Effector CD4-positive, alpha-beta T cell (primary cell): ENCODE results near the gene FASTKD2.
"Not testable (repeated sequence)": the region's sequence is repeated elsewhere in the genome, so short reads cannot be mapped to it uniquely, and the experiment has no call there.

ENCODE experiments used
- DNase-seq: peaks from one replicate; pipeline ENCODE4 v3.0.0-alpha.2; 2020

The FASTKD2 gene

GRCh38 chr2:206792645-206793044 is 27.2 kb downstream of the FASTKD2 start:
- no peak for DNase-seq

- no peak for DNase-seq
Measured at GRCh38 chr2:206797376-206797775, 32.0 kb downstream of the FASTKD2 start.

- DNase-seq: no peak
Measured at GRCh38 chr2:206798000-206798399, 32.6 kb downstream of the FASTKD2 start.

- DNase-seq: no peak
Measured at GRCh38 chr2:206799083-206799482, 33.7 kb downstream of the FASTKD2 start.

- DNase-seq: peak; percentile 9
Measured at GRCh38 chr2:206800506-206801417, 35.4 kb downstream of the FASTKD2 start.

GRCh38 chr2:206801418-206802189 is 36.2 kb downstream of the FASTKD2 start:
- DNase-seq: no peak

- DNase-seq: no peak
Measured at GRCh38 chr2:206802654-206803514, 37.5 kb downstream of the FASTKD2 start.

GRCh38 chr2:206804326-206804725 is 38.9 kb downstream of the FASTKD2 start:
- DNase-seq: no peak

- DNase-seq: no peak
Measured at GRCh38 chr2:206805887-206806607, 40.6 kb downstream of the FASTKD2 start.

- not testable (repeated sequence) for DNase-seq
Measured at GRCh38 chr2:206807624-206808023, 42.2 kb downstream of the FASTKD2 start.

- DNase-seq: not testable (repeated sequence)
Measured at GRCh38 chr2:206812471-206812870, 47.1 kb downstream of the FASTKD2 start.

GRCh38 chr2:206814498-206814897 is 49.1 kb downstream of the FASTKD2 start:
- no peak for DNase-seq

- no peak for DNase-seq
Measured at GRCh38 chr2:206820807-206821206, 55.4 kb downstream of the FASTKD2 start.

GRCh38 chr2:206823178-206823577 is 57.8 kb downstream of the FASTKD2 start:
- no peak for DNase-seq

- DNase-seq: no peak
Measured at GRCh38 chr2:206824087-206824618, 58.7 kb downstream of the FASTKD2 start.

GRCh38 chr2:206824993-206825392 is 59.6 kb downstream of the FASTKD2 start:
- no peak for DNase-seq

- DNase-seq: no peak
Measured at GRCh38 chr2:206831442-206831995, 66.1 kb downstream of the FASTKD2 start.

- no peak for DNase-seq
Measured at GRCh38 chr2:206832873-206833272, 67.5 kb downstream of the FASTKD2 start.

- DNase-seq: no peak
Measured at GRCh38 chr2:206833291-206833690, 67.9 kb downstream of the FASTKD2 start.

- no peak for DNase-seq
Measured at GRCh38 chr2:206836722-206837121, 71.3 kb downstream of the FASTKD2 start.

GRCh38 chr2:206837775-206838174 is 72.4 kb downstream of the FASTKD2 start:
- DNase-seq: no peak

GRCh38 chr2:206838690-206839089 is 73.3 kb downstream of the FASTKD2 start:
- DNase-seq: no peak
